NCI-H69 (cell line): ENCODE results near the gene C14orf39.
"Not testable (repeated sequence)": the region's sequence is repeated elsewhere in the genome, so short reads cannot be mapped to it uniquely, and the experiment has no call there.

Source experiments
- DNase-seq: peaks from one replicate; lab custom pipeline; 2025; lab: John Stamatoyannopoulos, UW

Gene C14orf39

DNA sequence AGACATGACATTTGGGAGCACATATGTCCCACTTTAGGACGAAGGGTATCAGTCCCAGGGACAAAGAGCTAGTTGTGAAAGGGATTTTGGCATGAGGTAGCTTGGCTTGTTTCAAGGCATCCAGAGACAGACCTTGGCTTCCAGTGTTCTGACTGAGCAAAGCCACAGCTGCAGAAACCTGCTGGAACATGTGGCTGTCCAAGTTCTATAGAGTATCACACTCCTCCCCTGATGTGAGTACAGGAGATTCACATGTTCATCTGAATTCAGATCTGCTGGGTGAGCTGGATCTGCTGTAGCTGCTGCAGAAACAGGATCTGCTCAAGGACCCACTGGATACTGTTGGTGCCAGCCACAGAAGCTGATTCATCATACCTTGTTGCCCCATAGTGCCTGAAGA, 10.1 kb upstream of the C14orf39 start:
- no peak for DNase-seq

DNA sequence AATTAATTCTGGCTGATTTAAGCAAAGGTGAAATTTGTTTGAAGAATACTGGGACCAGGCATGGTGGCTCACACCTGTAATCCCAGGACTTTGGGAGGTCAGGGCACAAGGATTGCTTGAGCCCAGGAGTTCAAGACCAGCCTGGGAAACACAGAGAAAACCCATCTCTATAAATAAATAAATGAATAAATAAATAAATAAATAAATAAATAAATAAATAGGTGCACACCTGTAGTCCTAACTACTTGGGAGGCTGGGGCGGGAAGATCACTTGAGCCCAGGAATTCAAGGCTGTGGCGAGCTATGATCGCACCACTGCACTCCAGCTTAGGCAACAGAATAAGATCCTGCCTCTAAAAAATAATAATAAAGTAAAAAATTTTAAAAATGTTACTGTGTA, 4.4 kb upstream of the C14orf39 start:
- no peak for DNase-seq

DNA sequence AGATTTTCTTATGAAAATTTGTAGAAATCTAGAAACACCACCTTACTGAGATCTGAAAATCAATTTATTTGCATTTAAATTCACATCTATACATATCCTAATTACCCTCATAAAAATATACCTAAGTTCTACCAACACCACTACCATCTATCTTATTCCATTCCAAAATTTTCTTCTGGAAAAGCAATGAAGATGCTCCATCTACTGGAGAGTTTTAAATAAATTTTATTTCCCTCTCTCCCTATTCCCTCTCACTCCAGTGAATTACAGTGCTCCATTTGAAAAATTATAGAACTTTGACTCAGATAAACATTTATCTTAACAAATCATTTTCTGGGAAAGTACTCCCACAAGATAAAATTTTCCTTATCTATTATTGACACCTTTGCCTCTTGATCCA, 2.3 kb upstream of the C14orf39 start:
- DNase-seq = peak; percentile 56

DNA sequence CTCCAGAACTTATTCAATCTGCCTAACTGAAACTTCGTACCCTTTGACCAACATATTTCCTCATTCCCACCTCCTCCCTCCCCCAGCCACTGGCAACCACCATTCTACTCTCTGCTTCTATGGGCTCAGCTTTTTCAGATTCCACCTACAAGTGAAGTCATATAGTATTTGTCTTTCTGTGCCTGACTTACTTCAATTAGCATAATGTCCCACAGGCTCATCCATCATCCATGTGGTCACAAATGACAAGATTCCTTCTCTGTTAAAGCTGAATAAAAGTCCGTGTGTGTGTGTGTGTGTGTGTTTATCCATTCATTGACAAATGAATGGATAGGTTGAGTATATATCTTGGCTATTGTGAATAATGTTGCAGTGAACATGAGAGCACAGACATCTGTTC, 1.3 kb upstream of the C14orf39 start:
- peak; percentile 81 for DNase-seq

DNA sequence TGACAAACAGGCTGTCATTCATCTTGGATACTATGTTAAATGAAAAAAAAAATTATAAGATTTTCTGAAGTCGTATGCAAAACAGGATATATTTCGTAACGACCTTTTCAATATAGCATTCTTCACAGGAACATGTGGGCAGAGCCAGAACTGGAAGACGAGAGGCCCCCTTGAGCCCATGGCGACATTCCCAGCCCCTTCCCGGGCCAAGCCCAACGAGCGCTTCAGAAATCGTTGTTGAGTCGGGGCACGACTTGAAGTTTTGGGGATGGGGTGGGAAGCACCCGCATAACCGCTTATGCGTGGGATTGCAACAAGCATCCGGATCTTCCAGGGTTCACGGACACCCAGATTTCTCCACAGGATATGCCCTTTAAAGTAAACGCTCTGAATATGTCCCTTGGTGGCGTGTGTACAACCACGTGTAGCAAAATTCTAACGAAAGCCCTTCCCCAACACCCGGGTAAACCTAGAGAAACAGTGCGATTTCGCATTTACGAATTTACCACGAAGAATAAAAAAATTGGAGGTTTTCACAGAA, 736 bp downstream of the C14orf39 start:
- DNase-seq = no peak

DNA sequence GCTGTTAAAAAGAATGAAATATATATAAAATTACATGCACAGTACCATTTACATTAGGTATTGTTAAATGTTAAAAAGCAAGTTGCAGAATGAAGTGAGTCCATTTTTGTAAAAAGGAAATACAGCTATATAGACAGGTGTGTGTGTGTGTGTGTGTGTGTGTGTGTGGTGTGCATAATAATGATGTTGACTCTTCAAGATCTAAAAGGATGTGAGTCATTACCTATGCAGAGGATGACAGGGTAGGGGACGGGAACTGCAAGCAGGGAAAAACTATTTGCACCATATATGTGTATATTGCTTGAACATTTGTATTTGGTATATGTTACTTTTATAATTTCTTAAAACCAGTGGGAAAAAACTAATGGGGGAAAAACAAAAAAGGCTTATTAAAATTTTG, 3.1 kb downstream of the C14orf39 start:
- peak; percentile 78 for DNase-seq

DNA sequence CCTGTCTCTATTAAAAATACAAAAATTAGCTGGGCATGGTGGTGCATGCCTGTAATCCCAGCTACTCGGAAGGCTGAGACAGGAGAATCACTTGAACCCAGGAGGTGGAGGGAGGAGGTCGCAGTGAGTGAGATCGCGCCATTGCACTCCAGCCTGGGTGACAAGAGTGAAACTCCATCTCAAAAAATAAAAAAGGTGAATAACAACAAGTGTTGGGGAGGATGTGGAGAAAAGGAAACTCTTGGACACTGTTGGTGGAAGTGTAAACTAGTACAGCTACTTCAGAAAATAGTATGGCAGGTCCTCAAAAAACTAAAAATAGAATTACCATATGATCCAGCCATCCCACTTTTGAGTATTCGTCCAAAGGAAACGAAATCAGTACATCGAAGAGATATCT, 5.6 kb downstream of the C14orf39 start:
- DNase-seq = not testable (repeated sequence)

DNA sequence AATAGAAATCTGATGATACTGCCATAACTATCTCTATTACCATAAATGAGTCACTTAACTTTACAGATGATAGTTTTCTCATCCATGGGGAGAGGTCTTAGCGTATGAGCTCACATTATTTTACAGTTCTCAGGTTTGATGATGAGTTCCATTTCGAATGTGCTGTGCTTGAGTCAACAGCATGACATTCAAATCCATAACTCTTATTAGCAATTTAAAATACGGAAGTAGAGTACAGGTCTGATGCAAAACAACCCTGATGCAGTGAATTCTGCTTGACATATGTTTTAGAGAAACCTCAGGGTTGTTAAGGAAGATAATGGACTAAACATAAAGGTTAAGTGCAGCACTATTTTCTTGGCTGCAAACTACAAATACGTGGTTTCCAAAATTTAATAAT, 30.0 kb downstream of the C14orf39 start:
- no peak for DNase-seq

DNA sequence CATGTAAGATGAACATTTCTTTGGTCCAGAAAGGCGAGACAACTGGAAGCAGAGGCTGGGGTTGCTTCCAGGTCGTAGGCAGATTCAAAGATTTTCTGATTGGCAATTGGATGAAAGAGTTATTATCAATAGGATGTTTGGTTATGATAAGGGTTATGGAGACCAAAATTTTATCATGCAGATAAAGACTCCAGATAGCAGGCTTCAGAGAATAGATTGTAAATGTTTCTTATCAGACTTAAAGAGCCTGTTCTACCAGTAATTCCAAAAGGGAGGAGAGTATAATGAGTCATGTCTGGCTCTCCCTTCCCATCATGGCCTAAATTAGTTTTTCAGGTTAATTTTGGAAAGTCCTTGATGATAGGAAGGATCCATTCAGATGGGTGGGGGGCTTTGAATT, 55.6 kb downstream of the C14orf39 start:
- no peak for DNase-seq

DNA sequence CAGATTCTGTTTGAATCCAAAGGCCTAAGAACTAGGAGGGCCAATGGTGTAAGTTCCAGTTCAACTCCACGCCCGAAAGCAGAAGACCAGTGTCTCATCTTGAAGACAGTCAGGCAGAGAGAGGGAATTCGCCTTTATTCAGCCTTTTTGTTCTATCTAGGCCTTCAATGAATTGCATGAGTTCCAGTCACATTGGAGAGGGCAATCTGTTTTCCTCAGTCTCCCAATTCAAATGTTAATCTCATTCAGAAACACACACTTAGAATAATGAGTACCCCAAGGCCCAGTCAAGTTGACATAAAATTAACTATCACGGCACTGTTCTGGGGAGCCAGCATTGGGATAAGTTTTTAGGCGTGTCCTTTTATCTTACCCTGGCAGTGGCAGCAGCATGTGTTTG, 65.8 kb downstream of the C14orf39 start:
- no peak for DNase-seq

DNA sequence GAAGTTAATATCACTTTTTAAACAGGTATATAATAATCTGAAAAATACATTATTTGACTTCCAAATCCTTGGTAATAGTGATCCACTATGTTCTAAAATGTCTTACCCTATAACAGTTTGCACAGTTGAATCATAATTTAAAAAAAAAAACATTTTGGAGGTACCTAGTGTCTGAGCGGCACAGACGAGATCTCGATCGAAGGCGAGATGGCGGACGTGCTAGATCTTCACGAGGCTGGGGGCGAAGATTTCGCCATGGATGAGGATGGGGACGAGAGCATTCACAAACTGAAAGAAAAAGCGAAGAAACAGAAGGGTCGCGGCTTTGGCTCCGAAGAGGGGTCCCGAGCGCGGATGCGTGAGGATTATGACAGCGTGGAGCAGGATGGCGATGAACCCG, 88.3 kb downstream of the C14orf39 start:
- DNase-seq = not testable (repeated sequence)

DNA sequence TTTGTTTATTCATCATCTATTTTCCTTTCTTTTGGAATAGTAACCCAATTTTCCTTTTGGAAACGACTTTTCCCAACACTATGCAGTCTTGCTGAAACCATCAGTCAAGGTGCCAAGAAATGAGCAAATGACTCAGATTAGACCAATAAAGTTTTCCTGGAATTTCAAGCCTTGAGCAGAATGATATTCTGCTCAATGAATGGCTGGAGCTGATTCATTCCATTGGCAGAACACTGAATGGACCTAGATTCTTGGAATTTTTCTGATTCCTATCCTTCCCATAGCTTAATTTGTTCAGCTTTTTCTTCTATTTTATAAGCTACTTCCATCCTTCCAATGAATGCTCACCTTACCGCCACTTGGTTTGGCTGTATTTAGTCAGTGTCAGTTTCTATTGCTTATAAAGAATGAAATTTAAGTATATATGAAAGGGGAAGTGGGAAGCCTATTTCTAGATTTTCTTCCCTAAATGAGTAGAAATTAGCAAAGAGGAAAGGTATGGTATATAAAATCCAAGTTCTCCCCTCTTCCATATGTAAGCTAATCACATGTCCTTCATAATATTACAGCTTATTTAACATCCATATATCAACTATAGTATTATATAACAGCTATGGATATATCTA, 89.0 kb downstream of the C14orf39 start:
- DNase-seq = no peak
